Activated gamma-delta T cell treated with Interleukin-2 at 50 U/mL for 16 hours (primary cell): Measurements from ENCODE around the gene TP53BP2.
A peak's percentile ranks its signal among the peaks of the same experiment; 100 is the strongest.
"Not testable (repeated sequence)": the region's sequence is repeated elsewhere in the genome, so short reads cannot be mapped to it uniquely, and the experiment has no call there.

Experiments
- DNase-seq: peaks from one replicate; pipeline ENCODE4 v3.0.0-alpha.2; 2020

Gene TP53BP2

DNA sequence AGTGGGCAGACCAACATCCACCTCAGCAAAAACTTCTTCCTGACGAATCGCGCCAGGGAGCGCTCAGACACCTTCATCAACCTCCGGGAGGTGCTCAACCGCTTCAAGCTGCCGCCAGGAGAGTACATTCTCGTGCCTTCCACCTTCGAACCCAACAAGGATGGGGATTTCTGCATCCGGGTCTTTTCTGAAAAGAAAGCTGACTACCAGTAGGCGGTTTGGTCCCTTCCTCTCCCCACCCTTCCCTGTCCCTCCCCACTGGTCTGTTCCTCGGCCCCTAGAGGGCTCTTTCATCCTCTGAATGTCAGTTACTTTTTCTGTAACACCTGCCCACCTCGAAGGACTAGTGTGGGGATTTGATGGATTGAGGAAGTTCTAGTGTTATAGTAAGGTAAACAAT, 86.5 kb downstream of the TP53BP2 start:
- DNase-seq: no peak

DNA sequence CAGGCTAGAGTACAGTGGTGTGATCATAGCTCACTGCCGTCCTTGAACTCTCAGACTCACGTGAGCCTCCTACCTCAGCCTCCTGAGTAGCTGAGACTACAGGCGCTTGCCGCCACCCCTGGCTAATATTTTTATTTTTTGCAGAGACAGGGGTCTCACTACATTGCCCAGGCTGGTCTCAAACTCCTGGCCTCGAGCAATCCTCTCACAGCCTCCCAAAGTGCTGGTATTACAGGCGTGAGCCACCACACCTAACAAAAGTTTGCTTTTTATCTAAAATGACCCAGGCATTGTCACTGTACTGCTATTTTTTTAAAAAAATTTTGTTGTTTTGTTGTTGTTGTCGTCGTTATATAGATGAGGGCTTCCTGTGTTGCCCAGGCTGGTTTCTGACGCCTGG, 87.0 kb downstream of the TP53BP2 start:
- DNase-seq: no peak

DNA sequence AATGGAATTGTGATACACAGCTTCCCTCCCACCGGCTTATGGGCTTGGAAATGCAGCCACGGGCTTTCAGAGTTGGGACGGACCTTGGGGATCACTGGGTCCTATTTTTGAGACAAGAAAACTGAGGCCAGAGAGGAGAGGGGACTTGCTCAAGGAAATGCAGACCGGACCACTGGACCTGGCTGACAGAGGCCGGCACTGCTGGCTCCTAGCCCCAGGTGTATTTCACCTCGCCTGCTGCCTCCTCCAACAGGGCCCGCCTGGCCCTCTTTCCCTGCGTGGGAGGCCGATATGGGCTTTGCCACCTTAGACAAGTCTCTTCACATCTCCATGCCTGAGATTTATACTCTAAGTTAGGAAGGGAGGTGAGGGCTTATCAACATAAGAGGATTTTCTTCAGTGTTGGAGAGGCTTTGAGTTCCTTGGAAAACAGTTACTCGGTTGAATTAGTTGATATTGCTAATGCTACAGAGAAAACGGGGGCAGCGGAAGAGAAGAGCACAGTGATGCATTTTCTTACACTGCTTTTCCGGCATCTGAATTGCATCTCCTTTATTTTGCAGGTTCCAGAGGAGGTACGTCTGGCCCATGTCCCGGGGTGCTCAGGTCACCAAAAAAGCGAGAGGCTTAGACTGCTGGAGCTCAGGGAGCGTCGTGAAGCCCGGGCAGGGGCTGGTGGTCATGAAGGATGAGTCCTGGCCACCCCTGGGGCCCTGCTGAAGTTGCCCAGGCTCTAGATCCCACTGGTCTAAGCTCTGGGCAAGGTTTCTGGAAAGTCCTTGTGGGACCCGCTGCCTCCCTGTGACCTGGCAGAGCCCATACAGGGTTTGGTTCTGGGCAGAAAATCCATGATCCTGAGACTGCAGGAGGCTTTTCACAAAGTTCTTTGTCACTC, 88.7 kb downstream of the TP53BP2 start:
- no peak for DNase-seq

DNA sequence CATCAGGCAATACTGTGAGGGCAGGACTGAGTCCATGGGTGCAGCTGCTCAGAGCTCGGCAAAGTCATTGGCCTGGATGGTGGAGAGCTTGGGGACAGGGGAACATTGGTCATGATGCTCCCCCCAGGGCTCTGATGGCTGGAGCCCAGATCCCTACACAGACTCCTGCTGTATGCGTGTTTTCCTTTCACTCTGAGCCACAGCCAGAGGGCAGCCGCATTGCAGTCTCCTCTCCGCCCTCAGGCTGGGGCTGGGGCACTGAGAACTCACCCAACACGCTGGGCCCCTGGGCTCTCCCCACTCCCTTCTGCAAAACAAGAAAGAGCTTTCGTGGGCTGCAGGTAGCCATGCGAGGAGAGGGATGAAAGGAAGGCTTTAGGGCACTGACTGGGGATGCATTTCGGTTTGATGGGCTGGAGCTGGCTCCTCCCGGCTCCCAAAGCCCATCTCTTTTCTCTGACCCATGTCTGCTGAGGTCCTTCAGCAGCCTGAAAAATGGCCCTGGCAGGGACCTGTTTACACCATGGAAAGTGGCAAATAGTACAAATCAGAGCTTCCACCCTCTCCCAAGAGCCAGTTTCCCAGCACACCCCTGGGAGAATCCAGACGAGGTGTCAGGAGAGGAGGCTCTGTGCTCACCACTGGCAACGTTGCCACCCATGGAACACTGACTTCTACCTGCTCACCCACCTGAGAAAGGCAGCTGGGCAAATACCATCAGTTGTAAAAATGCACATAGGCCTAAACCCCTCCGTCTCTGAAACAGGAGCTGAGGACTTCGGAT, 89.6 kb downstream of the TP53BP2 start:
- no peak for DNase-seq

DNA sequence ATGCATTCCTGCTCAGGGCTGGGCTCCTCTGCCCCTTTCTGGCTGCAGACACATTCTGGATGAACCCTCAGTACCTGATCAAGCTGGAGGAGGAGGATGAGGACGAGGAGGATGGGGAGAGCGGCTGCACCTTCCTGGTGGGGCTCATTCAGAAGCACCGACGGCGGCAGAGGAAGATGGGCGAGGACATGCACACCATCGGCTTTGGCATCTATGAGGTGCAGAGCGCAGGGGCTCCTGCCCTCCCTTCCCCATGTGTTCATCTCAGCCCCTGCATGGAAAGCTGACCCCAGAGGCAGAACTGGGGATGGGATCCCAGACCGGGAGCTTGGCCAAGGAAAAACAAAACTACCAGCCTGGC, 90.3 kb downstream of the TP53BP2 start:
- DNase-seq: no peak

DNA sequence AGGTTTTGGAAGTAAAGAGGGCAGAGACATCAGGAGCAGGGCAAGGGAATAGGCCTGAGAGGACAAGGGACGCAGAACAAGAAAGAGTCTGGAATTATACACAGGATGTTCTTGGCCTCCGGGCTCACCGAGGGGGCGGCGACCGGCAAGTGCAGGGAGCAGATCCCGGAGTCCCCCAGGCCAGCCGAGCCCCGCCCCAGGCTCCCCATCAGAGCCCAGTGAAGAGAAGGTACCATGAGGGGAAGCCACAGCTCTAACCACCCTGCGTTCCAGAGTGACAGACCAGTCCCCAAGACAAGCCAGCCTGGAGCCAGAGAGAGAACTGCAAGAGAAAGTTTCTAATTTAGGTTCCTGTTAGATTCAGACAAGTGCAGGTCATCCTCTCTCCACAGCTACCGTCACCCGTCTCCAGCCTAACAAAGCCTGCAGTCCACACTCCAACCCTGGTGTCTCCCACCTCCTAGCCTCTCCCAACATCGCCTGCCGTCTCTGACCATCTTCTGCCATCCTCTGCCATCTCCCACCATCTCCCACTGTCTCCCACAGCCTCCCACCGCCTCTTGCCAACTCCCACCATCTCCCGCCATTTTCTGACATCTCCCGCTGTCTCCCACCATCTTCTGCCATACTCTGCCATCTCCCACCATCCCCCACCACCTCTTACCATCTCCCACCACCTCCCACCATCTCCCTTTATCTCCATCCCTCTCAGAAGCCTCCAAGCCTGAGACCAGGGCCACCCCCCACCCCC, 90.9 kb downstream of the TP53BP2 start:
- no peak for DNase-seq

DNA sequence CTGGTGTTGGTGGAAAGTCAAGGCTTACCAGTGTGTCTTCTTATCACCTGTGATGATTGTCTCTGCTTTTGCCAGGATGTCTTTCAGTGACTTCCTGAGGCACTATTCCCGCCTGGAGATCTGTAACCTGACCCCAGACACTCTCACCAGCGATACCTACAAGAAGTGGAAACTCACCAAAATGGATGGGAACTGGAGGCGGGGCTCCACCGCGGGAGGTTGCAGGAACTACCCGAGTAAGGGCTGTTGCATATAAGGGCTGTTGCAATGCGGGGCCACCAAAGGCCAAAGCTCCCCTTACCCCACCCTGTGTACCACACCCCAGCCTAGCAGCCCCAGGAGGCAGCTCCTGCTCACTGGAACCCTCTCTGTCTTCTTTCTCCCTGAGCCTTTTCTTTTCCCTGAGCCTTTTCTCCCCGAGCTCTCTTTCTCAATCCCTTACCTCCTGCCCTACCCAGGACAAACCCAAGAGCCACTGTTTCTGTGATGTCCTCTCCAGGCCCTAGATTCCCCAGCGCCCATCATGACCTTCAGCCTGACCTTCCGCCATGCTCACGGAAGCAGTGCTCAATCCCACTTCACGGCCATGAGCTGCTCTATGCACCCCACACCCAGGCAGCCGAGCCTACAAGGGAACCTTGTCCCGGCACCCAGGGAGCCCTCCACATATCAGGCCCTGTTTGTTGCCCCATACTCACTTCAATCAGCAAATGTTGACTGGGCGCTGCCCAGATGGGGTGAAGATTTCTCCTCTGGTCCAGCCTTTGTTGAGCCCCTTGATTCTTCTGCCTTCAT, 92.8 kb downstream of the TP53BP2 start:
- no peak for DNase-seq

DNA sequence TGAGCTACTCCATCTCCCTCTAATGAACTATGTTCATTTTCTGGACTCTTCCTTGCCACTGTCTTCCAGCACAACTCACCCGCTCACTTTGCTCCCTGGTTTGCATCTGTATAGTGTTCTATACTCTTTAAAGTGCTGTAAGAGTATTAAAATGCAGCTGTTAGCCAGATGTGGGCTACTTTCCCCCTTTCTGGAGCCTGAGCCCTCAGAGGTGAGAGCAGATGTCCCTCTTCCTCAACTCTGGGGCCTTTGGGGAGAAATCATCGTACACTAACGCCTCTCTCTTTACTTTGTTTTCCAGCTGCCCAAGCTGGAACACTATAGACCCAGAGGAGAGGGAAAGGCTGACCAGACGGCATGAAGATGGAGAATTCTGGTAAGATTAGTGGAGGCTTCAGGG, 94.1 kb downstream of the TP53BP2 start:
- DNase-seq: no peak

DNA sequence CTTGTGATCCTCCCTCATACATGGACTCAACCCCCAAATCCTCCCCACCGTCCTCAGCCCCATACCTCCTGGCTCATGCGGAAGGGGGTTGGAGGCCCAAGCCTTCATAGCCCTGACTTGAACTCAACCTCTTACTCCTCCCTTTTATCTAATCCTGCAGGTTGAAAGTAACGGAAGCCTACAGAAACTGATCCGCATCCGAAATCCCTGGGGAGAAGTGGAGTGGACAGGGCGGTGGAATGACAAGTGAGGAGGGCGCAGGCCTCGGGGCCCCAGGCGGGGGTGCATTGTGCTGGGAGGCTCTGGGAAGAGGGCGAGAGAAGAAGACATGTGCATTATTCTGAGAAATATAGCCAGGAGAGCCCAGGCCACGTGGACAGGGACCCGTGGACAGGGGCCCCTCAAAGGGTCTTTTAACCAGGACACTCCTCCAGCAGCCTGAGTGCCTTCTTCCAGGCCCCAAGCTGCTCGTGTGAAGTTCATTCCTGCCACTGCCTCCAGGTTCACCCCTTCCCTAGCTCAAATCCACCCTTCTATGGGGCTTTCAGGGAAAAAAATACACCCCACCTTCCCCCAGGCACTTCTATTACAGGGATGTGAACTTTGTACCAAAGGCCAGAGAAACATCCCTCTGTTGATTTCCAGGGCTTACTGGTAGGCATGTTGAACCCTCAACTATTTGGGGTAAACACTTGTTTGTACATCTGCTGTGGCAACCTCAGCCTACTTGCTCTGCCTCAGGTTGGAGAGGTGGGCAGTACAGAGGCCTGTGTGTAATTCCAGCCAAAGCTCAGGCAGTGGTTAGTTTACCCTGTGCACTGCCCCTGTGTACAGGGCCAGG, 94.8 kb downstream of the TP53BP2 start:
- no peak for DNase-seq

DNA sequence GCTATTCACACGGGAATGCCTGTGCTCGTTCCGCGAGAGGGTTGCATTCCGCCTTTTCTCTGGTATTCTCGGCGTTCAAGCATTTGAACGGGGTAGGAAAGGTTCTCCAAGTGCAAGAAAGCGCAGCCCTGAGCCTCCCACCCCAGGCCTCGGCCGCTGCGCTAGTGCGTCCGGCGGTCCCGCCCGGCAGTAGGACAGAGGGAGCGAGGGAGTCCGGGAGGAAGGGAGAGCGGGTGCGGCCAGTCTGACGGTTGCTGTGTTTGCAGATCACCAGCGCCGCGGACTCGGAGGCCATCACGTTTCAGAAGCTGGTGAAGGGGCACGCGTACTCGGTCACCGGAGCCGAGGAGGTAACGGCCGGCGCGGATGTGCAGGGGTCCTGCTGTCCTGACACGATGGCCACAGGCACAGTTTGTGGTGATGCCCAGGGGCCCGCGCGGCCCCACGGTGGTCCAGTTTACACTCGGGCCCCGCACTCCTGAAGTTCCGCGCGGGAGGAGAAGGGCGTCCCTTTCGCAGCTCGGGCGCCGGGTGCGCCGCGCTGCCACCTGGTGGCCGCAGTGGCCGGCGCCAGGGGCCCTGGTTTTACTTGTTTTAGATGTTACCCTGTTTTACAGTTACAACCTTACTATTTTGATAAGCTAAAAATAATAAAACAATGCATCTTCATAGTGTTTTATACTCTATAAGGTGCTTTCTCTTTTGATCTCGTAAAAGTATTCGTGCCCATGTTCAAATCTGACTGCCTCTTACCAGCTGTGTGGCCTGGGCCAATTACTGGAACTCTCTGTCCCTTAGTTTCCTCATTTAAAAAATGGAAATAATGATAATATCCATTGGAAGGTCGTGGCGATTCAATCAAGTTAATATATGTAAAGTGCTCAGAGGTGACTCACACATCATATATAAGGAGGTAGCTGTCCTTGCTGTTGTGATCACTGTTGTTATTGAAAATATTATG, 96.7 kb downstream of the TP53BP2 start:
- peak; percentile 58 for DNase-seq

DNA sequence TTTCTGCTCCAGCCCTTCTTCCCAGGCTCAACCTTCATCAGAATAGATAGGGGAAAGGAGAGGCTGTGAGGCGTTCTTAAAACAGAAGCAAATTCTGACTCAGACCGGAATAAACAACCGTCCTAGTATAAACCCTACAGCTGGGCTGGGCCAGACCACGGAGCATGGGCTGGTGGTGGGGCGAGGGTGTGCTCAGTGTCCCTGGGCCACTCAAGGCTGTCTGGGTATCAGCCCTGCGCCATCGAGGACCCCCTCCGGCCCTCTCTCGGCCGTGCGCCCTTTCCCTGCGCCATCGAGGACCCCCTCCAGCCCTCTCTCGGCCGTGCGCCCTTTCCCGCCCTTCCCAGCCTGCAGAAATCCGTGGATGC, 97.4 kb downstream of the TP53BP2 start:
- DNase-seq: no peak

DNA sequence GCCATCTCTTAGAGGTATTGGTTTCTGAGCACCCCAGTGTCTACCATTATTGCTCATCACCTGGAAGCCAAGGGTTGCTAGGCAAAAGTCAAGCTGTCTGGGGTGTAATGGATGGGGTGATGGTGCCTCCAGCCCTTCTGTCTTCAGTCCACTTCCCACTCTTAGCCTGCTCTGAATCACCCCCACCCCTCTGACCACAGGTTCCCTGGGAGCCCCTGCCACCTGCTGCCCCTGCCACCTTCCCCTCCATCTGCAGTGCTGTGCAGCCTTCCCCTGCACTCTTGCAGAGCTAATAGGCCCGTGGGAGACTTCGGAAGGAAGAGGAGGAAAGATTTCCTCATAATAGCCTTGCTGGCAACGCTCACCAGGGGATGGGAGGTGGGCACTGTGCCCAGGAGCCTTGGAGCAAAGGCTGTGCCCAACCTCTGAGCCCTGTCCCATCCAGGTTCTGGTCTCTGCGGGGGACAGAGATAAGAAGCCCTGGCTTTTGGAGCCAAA, 97.9 kb downstream of the TP53BP2 start:
- DNase-seq: no peak

DNA sequence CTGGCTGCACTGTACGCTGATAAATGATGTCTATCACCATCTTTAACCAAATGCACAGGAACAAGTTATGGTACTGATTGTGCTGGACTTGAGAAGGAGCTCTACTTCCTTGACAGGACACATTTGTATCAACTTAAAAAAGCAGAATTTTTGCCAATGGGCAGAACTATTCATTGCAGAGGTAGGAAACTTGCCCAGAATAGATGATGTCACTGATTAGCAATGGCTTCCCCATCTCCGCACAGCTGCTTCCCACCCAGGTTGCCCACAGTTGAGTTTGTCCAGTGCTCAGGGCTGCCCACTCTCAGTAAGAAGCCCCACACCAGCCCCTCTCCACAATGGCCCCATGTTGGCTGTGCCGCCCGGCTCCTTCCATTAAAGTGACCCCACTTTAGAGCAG, 100.0 kb downstream of the TP53BP2 start:
- DNase-seq: no peak

DNA sequence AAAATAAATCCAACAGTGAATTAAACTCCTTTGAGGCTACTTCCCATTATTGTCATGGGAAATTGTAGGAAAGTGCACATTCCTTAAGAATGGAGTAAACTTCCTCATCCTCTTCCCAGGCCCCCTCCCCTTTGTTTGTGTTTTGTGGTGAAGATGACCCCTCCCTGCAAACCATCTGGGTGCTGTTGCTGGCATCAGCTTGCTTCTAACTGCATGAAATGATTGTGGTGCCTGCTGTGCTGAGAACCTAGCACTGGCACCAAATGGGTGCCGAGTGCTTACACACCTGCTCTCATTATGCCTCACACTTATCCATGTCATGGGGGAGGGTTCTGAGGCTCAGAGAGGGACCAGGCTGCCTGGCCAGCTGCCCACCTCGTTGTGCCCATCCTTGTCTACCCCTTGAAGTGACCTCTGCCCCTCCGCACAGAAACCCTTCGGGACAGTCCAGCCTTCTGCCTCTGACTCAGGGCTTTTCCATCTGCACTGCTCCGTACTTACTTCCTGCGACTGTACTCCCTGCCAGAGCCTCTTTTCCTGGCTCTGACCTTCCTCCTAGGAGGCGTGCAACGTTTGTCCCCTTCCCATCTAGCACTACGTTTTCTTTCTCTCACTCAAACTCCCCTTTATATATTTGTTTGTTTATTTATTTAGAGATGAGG, 102.8 kb downstream of the TP53BP2 start:
- DNase-seq: no peak

DNA sequence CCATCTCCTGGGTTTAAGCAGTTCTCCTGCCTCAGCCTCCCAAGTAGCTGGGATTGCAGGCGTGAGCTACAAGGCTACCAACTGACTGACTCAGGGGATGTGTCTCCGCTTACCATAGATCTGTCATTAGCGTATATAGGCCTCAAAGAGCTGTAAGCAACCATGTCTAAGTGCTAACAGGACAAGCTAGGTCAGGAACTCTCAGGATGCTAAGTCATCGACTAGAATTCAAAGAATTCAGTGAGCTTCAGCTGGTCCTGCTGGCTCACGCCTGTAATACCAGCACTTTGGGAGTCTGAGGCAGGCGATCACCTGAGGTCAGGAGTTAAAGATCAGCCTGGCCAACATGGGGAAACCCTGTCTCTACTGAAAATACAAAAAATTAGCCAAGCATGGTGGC, 103.9 kb downstream of the TP53BP2 start:
- DNase-seq: no peak

DNA sequence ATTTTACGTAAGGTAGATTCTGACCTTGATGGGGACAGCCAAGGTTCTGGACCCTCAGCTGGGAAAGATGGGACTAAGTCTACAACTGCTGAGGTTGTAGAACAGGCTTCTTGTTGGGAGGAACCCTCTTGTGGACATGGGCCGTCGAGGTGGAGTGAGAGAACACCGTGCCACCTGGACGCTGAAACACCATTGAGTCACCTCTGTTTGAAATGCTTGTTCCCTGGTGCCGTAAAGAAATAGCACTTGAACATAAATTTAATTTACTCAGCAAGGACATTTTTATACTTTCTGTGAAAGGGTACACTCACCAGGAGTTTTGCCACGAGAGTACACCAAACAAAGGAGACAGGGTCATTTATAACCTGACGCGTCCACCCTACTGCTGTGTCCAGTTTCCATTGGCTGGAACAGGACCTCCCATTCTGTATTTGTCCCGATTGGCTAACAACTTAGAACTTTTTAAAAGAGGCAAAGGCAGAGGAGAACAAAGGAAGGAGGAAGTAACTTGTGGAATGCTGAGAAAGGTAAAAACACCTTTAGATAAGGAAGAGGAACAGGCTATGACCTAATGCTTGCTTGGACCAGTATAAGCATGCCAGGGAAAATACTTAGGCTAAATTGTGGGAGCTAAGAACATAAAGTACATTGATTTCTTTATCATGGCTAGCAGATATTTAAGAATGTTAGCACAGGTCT, 105.6 kb downstream of the TP53BP2 start:
- not testable (repeated sequence) for DNase-seq

DNA sequence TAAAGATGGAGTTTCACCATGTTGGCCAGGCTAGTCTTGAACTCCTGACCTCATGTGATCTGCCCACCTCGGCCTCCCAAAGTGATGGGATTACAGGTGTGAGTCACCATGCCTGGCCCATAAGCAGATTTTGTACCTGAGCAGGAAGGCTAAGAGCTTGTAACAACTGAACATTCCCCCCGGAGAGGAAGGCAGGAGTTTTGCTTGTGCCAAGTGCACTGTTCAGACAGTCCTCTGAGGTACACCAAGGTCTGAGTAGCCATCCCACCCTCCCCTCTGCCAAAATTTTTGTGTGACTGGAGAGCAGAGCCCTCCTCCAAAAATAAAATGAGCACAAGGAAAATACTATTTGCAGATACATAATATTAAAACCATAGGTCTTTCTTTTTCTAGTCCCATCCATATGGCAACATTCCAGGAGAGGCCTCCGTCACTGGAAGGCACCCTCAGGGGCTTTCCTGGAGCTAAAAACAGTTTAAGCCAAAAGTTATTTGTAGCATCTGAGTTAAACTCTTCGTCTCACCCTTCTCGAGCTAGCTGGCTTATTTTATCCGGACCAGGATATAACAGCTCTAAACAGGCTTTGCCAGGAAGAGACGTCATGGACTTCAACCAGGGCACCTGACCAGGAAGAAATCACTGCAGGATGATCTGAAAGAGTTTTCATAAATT, 106.2 kb downstream of the TP53BP2 start:
- DNase-seq: no peak
